Calu3 (cell line): Measurements from ENCODE around the gene TREM1. TPM values are rescaled to one million over a fixed set of nuclear protein-coding genes. Genes with fewer than 3 reads are reported as not detected.
A peak's percentile ranks its signal among the peaks of the same experiment; 100 is the strongest.
"Not testable (repeated sequence)": the region's sequence is repeated elsewhere in the genome, so short reads cannot be mapped to it uniquely, and the experiment has no call there.

ENCODE experiments used
- BruUV-seq: library from RNA; stranded (reverse); fragments of 400-500 nt; replicated peaks from 2 replicates; lab custom pipeline; 2021; lab: Mats Ljungman, UMichigan
- CTCF ChIA-PET: fragments of 300-600 bp; sonication (Branson Sonifier 250); formaldehyde crosslinking; loops from one replicate; lab custom pipeline; 2022; ENCODE audit warnings: antibody characterized with exemption; lab: Charles Lee
- DNase-seq: peaks from one replicate; pipeline ENCODE4 v3.0.0; 2022
- H3K27ac Mint-ChIP-seq: one replicate; pipeline ENCODE4 v1.8.0; 2022; ENCODE audit warnings: mixed read lengths; ENCODE audit not compliant: unreplicated experiment
- H3K27me3 Mint-ChIP-seq: one replicate; pipeline ENCODE4 v1.8.0; 2022; ENCODE audit warnings: mixed read lengths; ENCODE audit not compliant: unreplicated experiment
- H3K36me3 Mint-ChIP-seq: one replicate; pipeline ENCODE4 v1.8.0; 2022; ENCODE audit warnings: mild to moderate bottlenecking, moderate library complexity, mixed read lengths; ENCODE audit not compliant: insufficient read depth, unreplicated experiment
- H3K4me1 Mint-ChIP-seq: one replicate; pipeline ENCODE4 v1.8.0; 2022; ENCODE audit warnings: mild to moderate bottlenecking, low read depth, mixed read lengths; ENCODE audit not compliant: unreplicated experiment
- H3K4me3 Mint-ChIP-seq: one replicate; pipeline ENCODE4 v1.8.0; 2022; ENCODE audit warnings: mild to moderate bottlenecking, low read depth, moderate library complexity, mixed read lengths; ENCODE audit not compliant: unreplicated experiment
- H3K9me3 Mint-ChIP-seq: one replicate; pipeline ENCODE4 v1.8.0; 2022; ENCODE audit warnings: low read depth, mixed read lengths; ENCODE audit not compliant: unreplicated experiment
- CTCF ChIP-seq: fragments of 200-600 bp; IDR thresholded peaks from one replicate; pipeline ENCODE4 v1.8.0; 2022; ENCODE audit warnings: antibody characterized with exemption; ENCODE audit not compliant: unreplicated experiment
- intact Hi-C: fragments of 100-400 bp; cut with micrococcal nuclease; formaldehyde crosslinking; loops from one replicate; pipeline ENCODE4 v1.10.0; 2022; ENCODE audit not compliant: unreplicated experiment
- total RNA-seq: library from RNA; stranded (reverse); gene quantifications from 2 replicates; pipeline ENCODE4 v1.2.3, GENCODE V29; 2022

TREM1 gene
- total RNA-seq, 1 experiment from 2014 or later = 1.4 TPM

GRCh38 chr6:41302638-41303037 lies 16.2 kb upstream of the TREM1 start:
- CTCF ChIA-PET = no interaction called here

GRCh38 chr6:41298785-41299502 lies 12.5 kb upstream of the TREM1 start:
- no TSS peak for BruUV-seq
- DNase-seq = no peak
- intact Hi-C loops = no loop called here
- Mint-ChIP-seq H3K27me3 (no peaks in the 10 kb centered on the region), H3K4me3 (no peak overlapping the region), H3K27ac (no peak overlapping the region), H3K4me1 (peaks cover 44% of the 10 kb centered on the region), H3K36me3 (peaks cover 6% of the 10 kb centered on the region), H3K9me3 (peaks cover 10% of the 10 kb centered on the region)
- TF ChIP-seq CTCF = no peak
- CTCF ChIA-PET = no interaction called here

More at GRCh38 chr6:41302638-41303037, 16.2 kb upstream of the TREM1 start:
- no TSS peak for BruUV-seq
- H3K4me1 Mint-ChIP-seq = peaks cover 45% of the 10 kb centered on the region
- intact Hi-C loops = no loop called here
- no peak overlapping the region for H3K4me3 Mint-ChIP-seq
- peaks cover 7% of the 10 kb centered on the region for H3K36me3 Mint-ChIP-seq
- peaks cover 10% of the 10 kb centered on the region for H3K9me3 Mint-ChIP-seq
- no peak for TF ChIP-seq CTCF
- no peak overlapping the region for H3K27ac Mint-ChIP-seq
- no peak for DNase-seq
- no peaks in the 10 kb centered on the region for H3K27me3 Mint-ChIP-seq

- Mint-ChIP-seq H3K4me3 (peak overlapping the region; percentile 38), H3K4me1 (peaks cover 44% of the 10 kb centered on the region), H3K27ac (peak overlapping the region; percentile 62)
- BruUV-seq, H3K9me3 Mint-ChIP-seq, CTCF ChIA-PET, intact Hi-C loops, H3K36me3 Mint-ChIP-seq, H3K27me3 Mint-ChIP-seq: not testable (repeated sequence)
- DNase-seq = peak; percentile 60
These were observed 10.8 kb upstream of the TREM1 start for GRCh38 chr6:41297248-41297647.

- TF ChIP-seq CTCF = no peak
- DNase-seq = no peak
- H3K27ac Mint-ChIP-seq = no peak overlapping the region
- no peak overlapping the region for H3K4me3 Mint-ChIP-seq
- BruUV-seq = no TSS peak
- peaks cover 43% of the 10 kb centered on the region for H3K4me1 Mint-ChIP-seq
- CTCF ChIA-PET = interaction anchor here (0.6 kb wide), 1 partner anchor 154 kb away, joined by 4 read pairs; no protein-coding TSS in a partner anchor
- intact Hi-C loops = no loop called here
- peaks cover 6% of the 10 kb centered on the region for H3K36me3 Mint-ChIP-seq
- peaks cover 3% of the 10 kb centered on the region for H3K9me3 Mint-ChIP-seq
- H3K27me3 Mint-ChIP-seq = no peaks in the 10 kb centered on the region
These were observed 7.9 kb upstream of the TREM1 start for GRCh38 chr6:41294214-41294872.
